Activated CD8-positive, alpha-beta memory T cell treated with anti-CD3 and anti-CD28 coated beads, Interleukin-2, amount 50 U/mL, for 4 hours (primary cell): Measurements from ENCODE around the gene CHD3.
"Not testable (repeated sequence)": the region's sequence is repeated elsewhere in the genome, so short reads cannot be mapped to it uniquely, and the experiment has no call there.

Source experiments
- DNase-seq: peaks from one replicate; pipeline ENCODE4 v3.0.0-alpha.2; 2020

The CHD3 gene

DNA sequence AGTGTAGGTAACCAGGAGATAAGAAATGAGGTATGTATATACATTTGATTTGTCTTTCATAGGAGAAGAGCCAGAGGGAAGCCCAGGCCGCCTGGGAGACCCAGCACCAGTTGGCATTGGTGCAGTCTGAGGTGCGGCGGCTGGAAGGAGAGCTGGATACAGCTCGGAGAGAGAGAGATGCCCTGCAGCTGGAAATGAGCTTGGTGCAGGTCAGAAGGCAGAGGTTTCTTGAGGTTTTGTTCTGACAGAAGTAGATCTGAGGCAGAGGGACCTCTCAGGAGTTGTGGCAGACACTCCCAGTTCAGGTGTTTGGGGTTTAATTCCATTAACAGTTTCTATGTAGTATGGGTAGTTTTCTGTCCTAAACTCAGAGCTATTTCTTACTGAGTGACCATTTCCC lies 51.4 kb downstream of the CHD3 start:
- no peak for DNase-seq

DNA sequence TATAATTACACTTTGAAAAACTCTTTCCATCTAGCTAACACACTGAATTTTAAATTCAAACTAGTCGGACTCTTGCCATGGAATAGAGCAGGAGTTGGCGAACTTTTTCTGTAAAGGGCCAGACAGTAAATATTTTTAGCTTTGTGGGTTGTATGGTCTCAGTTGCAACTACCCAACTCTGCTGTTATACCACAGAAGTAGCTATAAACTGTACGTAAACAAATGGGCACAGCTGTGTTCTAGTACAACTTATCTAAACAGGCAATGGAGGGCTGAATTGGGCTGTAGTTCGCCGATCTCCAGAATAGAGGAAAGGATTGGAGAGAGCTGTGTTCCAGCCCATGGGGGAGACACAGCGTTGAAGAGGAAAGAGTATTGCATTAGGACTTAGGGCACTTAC lies 52.2 kb downstream of the CHD3 start:
- DNase-seq: no peak

GRCh38 chr17:7943291-7943690 lies 54.7 kb downstream of the CHD3 start:
- no peak for DNase-seq

GRCh38 chr17:7944326-7944725 lies 55.7 kb downstream of the CHD3 start:
- DNase-seq: no peak

DNA sequence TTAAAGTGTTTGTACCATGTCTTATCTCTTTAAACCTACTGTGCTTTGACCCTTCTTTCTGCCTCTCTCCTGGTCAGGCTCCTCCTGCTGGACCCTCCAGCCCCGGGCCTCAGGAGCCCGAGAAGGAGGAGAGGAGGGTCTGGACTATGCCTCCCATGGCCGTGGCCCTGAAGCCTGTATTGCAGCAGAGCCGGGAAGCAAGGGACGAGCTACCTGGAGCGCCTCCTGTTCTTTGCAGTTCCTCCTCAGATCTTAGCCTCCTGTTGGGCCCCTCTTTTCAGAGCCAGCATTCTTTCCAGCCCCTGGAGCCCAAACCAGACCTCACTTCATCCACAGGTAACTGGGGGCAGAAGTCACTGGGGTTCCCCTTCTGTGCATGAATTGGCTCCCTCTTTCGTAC lies 57.1 kb downstream of the CHD3 start:
- DNase-seq: no peak

DNA sequence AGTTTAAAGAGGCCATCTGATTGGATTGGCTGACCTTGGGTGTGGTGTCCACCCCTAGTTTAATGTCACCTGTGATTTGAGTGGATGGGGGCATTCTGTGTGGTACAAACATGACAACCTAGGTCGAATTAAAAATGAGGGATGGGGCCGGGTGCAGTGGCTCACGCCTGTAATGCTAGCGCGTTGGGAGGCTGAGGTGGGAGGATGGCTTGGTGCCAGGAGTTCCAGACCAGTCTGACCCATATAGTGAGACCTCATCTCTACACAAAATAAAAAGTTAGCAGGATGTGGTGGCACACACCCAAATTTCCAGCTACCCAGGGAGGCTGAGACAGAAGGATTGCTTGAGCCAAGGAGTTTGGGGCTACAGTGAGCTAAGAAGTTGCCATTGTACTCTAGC lies 57.9 kb downstream of the CHD3 start:
- DNase-seq: no peak

DNA sequence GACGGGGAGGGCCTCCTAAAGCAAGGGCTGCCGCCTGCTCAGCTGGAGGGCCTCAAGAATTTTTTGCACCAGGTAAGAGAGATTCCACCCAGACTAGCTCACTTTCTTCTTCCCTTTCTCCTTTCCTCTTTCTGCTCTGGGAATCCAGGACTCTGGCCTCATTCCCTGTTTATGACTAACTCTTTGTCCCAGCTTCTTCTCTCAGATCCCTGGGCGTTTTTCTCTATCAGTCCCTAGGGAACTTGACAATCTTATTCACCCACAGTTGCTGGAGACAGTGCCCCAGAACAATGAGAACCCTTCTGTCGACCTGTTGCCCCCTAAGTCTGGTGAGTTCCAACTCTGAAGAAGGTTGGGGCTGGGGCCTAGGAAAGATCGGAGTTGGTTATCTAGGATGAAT lies 59.1 kb downstream of the CHD3 start:
- no peak for DNase-seq

DNA sequence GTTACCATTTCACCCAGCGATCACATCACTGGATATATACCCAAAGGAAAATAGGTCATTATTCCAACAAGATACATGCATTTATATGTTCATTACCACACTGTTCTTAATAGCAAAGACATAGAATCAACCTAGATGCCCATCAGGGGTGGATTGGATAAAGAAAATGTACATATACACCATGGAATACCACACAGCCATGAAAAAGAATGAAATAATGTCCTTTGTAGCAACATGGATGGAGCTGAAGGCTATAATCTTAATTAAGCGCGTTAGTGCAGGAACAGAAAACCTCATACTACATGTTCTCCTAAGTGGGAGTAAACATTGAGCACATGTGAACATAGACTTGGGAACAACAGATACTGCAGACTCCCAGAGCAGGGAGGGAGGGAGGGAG lies 62.0 kb downstream of the CHD3 start:
- no peak for DNase-seq

DNA sequence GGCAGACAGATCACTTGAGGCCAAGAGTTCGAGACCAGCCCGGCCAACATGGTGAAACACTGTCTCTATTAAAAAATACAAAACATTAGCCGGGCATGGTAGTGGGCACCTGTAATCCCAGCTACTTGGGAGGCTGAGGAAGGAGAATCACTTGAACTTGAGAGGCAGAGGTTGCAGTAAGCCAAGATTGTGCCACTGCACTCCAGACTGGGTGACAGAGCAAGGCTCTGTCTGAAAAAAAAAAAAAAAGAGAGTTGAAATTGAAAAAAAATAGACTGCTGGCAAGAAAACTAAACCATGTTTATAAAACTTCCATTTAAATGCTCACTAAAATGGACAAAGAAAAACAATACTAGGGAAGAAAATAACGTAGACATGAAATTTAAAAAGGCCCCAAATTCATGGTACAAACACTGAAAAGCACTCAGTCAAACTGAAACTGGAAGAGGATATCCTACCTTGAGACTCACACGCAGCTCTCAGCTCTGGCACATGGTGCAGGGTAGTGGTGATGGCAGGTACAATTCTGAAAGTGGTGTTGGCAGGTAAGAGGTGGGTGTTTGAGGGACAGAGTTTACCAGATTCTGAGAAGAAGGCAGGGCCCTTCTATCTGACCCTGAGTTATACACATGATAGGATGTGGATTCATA lies 62.7 kb downstream of the CHD3 start:
- DNase-seq: no peak

DNA sequence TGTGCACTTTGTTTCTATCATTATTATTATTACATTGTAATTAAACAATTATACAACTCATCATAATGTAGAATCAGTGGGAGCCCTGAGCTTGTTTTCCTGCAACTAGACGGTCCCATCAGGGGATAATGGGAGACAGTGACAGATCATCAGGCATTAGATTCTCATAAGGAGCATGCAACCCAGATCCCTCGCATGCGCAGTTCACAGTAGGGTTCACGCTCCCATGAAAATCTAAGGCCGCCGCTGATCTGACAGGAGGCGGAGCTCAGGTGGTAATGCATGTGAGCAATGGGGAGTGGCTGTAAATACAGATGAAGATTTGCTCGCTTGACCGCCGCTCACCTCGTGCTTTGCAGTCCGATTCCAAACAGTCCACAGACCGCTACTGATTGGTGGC lies 64.7 kb downstream of the CHD3 start:
- not testable (repeated sequence) for DNase-seq

DNA sequence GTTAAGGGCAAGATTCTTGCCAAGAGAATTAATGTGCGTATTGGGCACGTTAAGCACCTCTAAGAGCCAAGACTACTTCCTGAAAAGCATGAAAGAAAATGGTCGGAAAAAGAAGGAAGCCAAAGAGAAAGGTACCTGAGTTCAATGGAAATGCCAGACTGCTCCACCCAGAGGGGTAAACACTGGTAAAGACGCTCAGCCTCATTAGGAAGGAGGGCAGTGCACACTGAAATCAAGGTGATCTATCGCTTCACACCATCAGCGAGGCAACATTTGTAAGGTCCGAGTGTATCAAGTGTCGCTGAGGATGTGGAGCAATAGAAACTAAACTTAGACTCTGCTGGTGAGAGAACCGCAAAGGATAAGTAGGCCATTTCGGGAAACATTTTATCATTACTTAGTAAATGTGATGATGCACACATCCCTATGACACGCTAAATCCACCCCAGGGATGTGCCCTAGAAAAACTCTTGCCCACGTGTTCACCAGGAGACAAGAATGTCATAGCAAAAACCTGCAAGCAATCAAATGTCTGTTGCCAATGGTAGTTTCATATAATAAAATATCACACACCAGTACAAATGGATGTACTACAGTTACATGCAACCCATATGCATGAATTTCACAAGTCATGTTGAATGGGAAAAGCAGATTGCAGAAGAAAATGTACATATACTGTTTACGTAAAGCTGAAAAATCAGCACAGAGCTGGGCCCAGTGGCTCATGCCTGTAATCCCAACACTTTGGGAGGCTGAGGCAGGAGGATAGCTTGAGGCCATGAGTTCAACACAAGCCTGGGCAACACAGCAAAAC lies 67.0 kb downstream of the CHD3 start:
- no peak for DNase-seq

DNA sequence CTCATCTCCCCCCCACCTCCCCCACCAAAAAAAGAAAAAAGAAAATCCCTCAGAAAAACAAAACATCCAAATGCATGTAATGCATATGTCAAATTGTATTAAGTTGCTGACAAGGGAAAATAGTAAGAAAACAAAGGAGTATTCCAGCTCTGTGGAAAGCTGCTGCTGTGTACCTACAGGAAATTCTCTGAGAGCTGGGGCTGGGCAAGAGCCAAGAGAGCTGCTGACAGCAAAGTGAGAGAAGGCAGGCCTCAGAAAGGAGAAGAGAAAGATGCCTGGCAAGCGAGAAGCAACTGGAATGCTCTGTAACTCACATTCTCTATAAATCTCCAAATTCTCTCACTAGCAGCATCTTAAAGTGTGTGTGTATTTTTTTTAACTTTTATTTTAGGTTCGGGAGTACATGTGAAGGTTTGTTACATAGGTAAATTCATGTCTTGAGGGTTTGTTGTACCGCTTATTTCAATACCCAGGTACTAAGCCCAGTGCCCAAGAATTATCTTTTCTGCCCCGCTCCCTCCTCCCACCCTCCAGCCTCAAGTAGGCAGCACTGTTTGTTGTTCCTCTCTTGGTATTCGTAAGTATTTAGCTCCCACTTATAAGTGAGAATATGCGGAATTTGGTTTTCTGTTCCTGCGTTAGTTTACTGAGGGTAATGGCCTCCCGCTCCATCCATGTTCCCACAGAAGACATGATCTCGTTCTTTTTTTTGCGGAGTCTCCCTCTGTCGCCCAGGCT lies 67.8 kb downstream of the CHD3 start:
- DNase-seq: no peak

GRCh38 chr17:7959503-7960253 lies 71.1 kb downstream of the CHD3 start:
- DNase-seq: no peak

DNA sequence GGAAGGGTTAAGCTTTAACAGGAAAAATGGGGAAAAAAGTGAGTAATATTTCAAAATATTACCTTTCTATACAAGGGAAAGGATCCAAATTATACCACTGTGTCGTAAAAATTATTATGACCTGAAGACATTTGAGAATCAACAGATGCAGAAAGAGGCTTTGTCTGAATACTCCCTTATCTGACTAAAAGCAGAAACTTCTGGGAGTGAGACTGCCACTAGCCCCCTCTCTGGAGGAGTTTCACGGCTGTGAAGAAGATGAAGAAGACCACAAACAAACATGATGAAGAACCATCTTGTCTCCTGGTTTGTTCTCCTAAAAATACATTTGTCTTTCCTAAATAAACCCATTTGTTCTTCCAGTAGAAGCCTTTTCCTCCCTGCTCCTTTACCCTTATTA lies 72.8 kb downstream of the CHD3 start:
- no peak for DNase-seq
